Fibroblast of villous mesenchyme (primary cell): ENCODE results near the gene ALK. TPM values are rescaled to one million over a fixed set of nuclear protein-coding genes. Genes with fewer than 3 reads are reported as not detected.

Experiments used
- DNase-seq: peaks from one replicate; pipeline ENCODE4 v3.0.0-alpha.2; 2010; ENCODE audit warnings: low read depth
- H3K4me3 ChIP-seq: 2 replicates; pipeline ENCODE4 v1.5.1; 2011; ENCODE audit warnings: low read depth, mild to moderate bottlenecking, low read length
- CTCF ChIP-seq: IDR thresholded peaks from 2 replicates; pipeline ENCODE4 v1.5.1; 2012; ENCODE audit warnings: low read depth, mild to moderate bottlenecking, low read length; ENCODE audit not compliant: insufficient read depth
- total RNA-seq: library from RNA; depleted of rRNA; stranded (reverse); fragments of >200 nt; gene quantifications from 2 replicates; pipeline ENCODE4 v1.2.3, GENCODE V29; 2012

Gene ALK
- total RNA-seq, 1 donor = not detected

- H3K4me3 ChIP-seq = no peak overlapping the region
- TF ChIP-seq CTCF = no peak
- DNase-seq = no peak
Observed at GRCh38 chr2:29916571-29916970, 4.8 kb downstream of the ALK start.

DNA sequence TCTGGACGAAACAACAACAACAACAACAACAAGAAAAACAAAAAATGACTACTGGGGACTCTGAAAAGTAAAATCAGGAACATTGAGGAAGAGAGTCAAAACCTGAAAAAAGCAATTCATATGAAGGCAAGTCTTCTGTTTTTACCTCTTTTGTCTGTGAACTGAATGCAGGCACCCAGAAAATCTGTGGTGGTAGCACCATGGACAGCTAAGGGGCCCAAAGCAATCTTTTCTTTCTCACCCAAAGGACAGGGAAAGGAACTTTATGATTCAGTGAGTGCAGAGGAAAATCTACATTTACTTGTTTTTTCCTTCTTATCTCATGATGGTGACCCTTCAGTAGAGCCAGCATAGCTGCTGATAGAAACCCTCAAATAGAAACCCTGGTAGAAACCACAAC lies 10.4 kb downstream of the ALK start:
- no peak for TF ChIP-seq CTCF
- no peak overlapping the region for H3K4me3 ChIP-seq
- no peak for DNase-seq

DNA sequence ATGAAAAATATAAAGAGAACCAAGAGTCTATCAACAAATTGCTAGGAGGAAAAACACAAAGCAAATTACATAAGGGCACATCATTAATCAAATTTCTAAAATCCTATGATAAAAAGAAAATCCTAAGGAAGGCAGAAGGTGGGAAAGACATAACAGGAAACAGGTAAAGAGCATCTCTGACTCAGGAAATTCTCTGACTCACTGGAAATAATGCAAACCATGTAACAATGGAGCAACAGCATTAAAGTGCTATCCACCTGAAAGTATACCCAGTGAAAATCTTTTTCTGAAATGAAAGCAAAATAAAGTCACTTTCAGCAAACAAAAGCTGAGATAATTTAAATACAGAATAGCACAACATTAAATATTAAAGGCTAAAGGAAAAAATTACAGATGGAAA lies 10.9 kb downstream of the ALK start:
- no peak for TF ChIP-seq CTCF
- DNase-seq = no peak
- no peak overlapping the region for H3K4me3 ChIP-seq

DNA sequence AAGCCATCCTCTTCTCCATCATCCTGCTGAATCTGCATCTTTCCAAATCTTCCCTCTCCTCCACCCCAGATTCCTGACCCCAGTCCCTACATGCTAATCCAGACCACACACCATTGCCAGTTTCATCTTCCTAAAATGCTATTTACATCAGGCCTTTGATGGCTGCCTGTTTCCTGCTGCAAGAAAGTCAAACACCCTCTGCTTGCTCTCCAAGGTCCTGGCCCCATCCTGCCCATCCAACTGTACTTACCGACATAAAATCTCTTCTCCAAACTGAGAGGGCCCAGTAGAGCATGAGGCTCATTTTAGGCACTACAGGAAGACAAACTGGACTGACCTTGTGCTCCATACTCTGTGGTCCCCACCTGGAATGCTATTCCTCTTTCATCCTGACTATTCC lies 19.0 kb downstream of the ALK start:
- no peak for DNase-seq
- H3K4me3 ChIP-seq = no peak overlapping the region
- TF ChIP-seq CTCF = no peak

- no peak for TF ChIP-seq CTCF
- H3K4me3 ChIP-seq = no peak overlapping the region
- no peak for DNase-seq
Observed at GRCh38 chr2:29900971-29901633, 20.3 kb downstream of the ALK start.

GRCh38 chr2:29898999-29899398 lies 22.4 kb downstream of the ALK start:
- H3K4me3 ChIP-seq = no peak overlapping the region
- TF ChIP-seq CTCF = no peak
- no peak for DNase-seq

GRCh38 chr2:29894822-29895614 lies 26.4 kb downstream of the ALK start:
- H3K4me3 ChIP-seq = no peak overlapping the region
- no peak for TF ChIP-seq CTCF
- no peak for DNase-seq
